Fibroblast of lung (primary cell): ENCODE data around the gene PTPRM.

Source experiments
- EZH2 ChIP-seq: IDR thresholded peaks from 2 replicates; pipeline ENCODE4 v1.5.1; 2012; ENCODE audit warnings: low read length, control low read depth, mild to moderate bottlenecking; ENCODE audit errors: missing control alignments
- TF ChIP-seq, protein P1 (sequence below), 2 donors: IDR thresholded peaks in 1 of 2; conservative IDR thresholded peaks in 1 of 2; 1 replicate in 1 of 2; 2 replicates in 1 of 2; pipeline ENCODE4 v1.5.1; 2011 to 2012; ENCODE audit warnings: low read length in 2 of 2, control low read depth in 1 of 2, inconsistent platforms in 1 of 2, low read depth in 1 of 2, mild to moderate bottlenecking in 1 of 2

DNA sequence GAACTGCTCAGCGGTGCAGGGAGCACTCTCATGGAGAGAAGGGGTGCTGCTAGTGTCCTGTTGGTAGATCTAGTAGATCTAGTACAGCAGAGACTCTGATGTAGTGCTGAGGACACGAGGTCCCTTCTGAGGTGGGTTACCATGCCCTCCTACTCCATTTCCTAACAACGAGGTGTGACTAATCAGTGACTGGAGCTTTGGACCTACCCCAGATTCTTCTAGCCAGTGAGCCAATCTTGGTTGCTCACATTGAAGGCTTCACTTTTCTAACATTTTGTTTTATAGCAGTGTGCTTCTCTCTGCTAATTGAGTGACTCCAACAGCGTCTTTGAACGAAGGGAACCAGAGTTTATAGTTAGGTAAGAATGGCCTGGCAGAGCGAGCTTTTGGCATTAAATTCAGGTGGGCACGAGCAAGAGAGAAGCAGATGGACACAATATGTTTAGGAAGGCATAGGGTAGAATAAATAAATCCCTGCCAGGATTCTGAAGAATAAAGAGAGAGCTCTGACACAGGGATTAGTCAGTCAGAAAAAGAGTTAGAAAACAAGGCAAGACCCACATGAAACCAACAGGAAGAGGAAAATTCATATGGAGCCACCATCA lies 736.1 kb downstream of the PTPRM start:
- TF ChIP-seq, protein P1, sequence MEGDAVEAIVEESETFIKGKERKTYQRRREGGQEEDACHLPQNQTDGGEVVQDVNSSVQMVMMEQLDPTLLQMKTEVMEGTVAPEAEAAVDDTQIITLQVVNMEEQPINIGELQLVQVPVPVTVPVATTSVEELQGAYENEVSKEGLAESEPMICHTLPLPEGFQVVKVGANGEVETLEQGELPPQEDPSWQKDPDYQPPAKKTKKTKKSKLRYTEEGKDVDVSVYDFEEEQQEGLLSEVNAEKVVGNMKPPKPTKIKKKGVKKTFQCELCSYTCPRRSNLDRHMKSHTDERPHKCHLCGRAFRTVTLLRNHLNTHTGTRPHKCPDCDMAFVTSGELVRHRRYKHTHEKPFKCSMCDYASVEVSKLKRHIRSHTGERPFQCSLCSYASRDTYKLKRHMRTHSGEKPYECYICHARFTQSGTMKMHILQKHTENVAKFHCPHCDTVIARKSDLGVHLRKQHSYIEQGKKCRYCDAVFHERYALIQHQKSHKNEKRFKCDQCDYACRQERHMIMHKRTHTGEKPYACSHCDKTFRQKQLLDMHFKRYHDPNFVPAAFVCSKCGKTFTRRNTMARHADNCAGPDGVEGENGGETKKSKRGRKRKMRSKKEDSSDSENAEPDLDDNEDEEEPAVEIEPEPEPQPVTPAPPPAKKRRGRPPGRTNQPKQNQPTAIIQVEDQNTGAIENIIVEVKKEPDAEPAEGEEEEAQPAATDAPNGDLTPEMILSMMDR (conservative IDR thresholded peaks at IDR 0.05 in 1 of 2, IDR thresholded peaks at IDR 0.05 in 1 of 2; ENCODE audit: low read depth in 1 of 2, low read length in 2 of 2), result no peak
- TF ChIP-seq EZH2, result no peak
